HCT116 (cell line): Measurements from ENCODE around the gene MPPED1. TPM values are rescaled to one million over a fixed set of nuclear protein-coding genes. Genes with fewer than 3 reads are reported as not detected.

Experiments used
- ATAC-seq: fragments of 200-7000 bp; cut with Tn5 transposase; 2 replicates; pipeline ENCODE4 v1.9.1; 2020; ENCODE audit warnings: mild to moderate bottlenecking, moderate library complexity
- BruUV-seq: library from RNA; stranded (reverse); fragments of 400-500 nt; replicated peaks from 2 replicates; lab custom pipeline; 2021; lab: Mats Ljungman, UMichigan
- CTCF ChIA-PET: fragments of 300-600 bp; sonication (Branson Sonifier 250); formaldehyde crosslinking; loops from one replicate; lab custom pipeline; 2021; ENCODE audit warnings: antibody characterized with exemption; lab: Charles Lee
- POLR2A ChIA-PET: fragments of 300-600, 350-600 bp; sonication (Branson Sonifier 250); formaldehyde crosslinking; loops from one replicate; lab custom pipeline; 2021; ENCODE audit warnings: antibody characterized with exemption; lab: Charles Lee
- RAD21 ChIA-PET, 2 experiments: fragments of 300-600 bp; sonication (Branson Sonifier 250); formaldehyde crosslinking; loops; one replicate each; lab custom pipeline; 2023; ENCODE audit warnings: low total read pairs in 2 of 2; ENCODE audit not compliant: uncharacterized antibody in 2 of 2, unreplicated experiment in 2 of 2, low non-redundant PET in 1 of 2; lab: Charles Lee
- DNase-seq: peaks from one replicate; pipeline ENCODE4 v3.0.0-alpha.2; 2010; ENCODE audit warnings: low read depth, low spot score
- H2AFZ ChIP-seq: fragments of 200-600 bp; shearing (Covaris generic), sonication (generic); 2 replicates; pipeline ENCODE4 v1.6.1; 2017; ENCODE audit warnings: low read depth, mixed run types, mixed read lengths, antibody characterized with exemption, low read length; ENCODE audit not compliant: poor library complexity, severe bottlenecking
- H3K27ac ChIP-seq: 2 replicates; pipeline ENCODE4 v1.5.1; 2012; ENCODE audit warnings: low read depth, low read length
- H3K27me3 ChIP-seq: fragments of 200-600 bp; sonication (generic); 2 replicates; pipeline ENCODE4 v1.6.1; 2016; ENCODE audit warnings: mixed run types, low read length, mixed read lengths; ENCODE audit not compliant: insufficient read depth
- H3K36me3 ChIP-seq, 2 experiments: fragments of 200-500 bp in 1 of 2; fragments of 200-600 bp in 1 of 2; sonication (Bioruptor generic) in 1 of 2; sonication (generic) in 1 of 2; 2 replicates each; pipeline versions ENCODE4 v1.5.1 to v1.6.1; 2014 to 2016; ENCODE audit warnings: low read length in 2 of 2, inconsistent platforms in 1 of 2, mixed read lengths in 1 of 2, mixed run types in 1 of 2; ENCODE audit not compliant: insufficient read depth in 2 of 2, control insufficient read depth in 1 of 2
- H3K4me1 ChIP-seq, 2 experiments: fragments of 200-600 bp in 1 of 2; sonication (generic) in 1 of 2; 2 replicates each; pipeline versions ENCODE4 v1.5.1 to v1.6.1; 2012 to 2017; ENCODE audit warnings: low read length in 2 of 2, inconsistent platforms in 1 of 2, mild to moderate bottlenecking in 1 of 2, mixed read lengths in 1 of 2, mixed run types in 1 of 2, moderate library complexity in 1 of 2; ENCODE audit not compliant: insufficient read depth in 2 of 2, control insufficient read depth in 1 of 2
- H3K4me2 ChIP-seq: fragments of 200-600 bp; sonication (generic); 2 replicates; pipeline ENCODE4 v1.6.1; 2017; ENCODE audit warnings: mixed run types, low read length, mixed read lengths
- H3K4me3 ChIP-seq, 2 experiments: fragments of 200-600 bp in 1 of 2; sonication (generic) in 1 of 2; replicated peaks in 1 of 2; 2 replicates each; pipeline ENCODE4 v1.5.1; 2011 to 2016; ENCODE audit warnings: low read length in 2 of 2, control low read depth in 1 of 2, low read depth in 1 of 2, mild to moderate bottlenecking in 1 of 2, mixed read lengths in 1 of 2, mixed run types in 1 of 2
- H3K79me2 ChIP-seq: fragments of 200-600 bp; sonication (generic); 2 replicates; pipeline ENCODE4 v1.6.1; 2017; ENCODE audit warnings: mild to moderate bottlenecking, mixed run types, low read length, moderate library complexity, mixed read lengths; ENCODE audit not compliant: insufficient read depth
- H3K9ac ChIP-seq: fragments of 200-600 bp; sonication (generic); 2 replicates; pipeline ENCODE4 v1.6.1; 2016; ENCODE audit warnings: low read length, mixed read lengths
- H3K9me2 ChIP-seq: fragments of 200-600 bp; sonication (generic), shearing (Covaris generic); 2 replicates; pipeline ENCODE4 v1.6.1; 2017; ENCODE audit warnings: mixed run types, mild to moderate bottlenecking, moderate library complexity; ENCODE audit not compliant: insufficient read depth
- H3K9me3 ChIP-seq, 2 experiments: fragments of 200-500 bp in 1 of 2; fragments of 200-600 bp in 1 of 2; sonication (Bioruptor generic) in 1 of 2; sonication (generic) in 1 of 2; 2 replicates each; pipeline ENCODE4 v1.6.1; 2014 to 2017; ENCODE audit warnings: low read length in 2 of 2, mixed read lengths in 2 of 2, inconsistent platforms in 1 of 2, low read depth in 1 of 2, mild to moderate bottlenecking in 1 of 2, mixed run types in 1 of 2, moderate library complexity in 1 of 2; ENCODE audit not compliant: control insufficient read depth in 1 of 2, insufficient read depth in 1 of 2
- H4K20me1 ChIP-seq: fragments of 200-600 bp; sonication (generic), shearing (Covaris generic); 2 replicates; pipeline ENCODE4 v1.6.1; 2017; ENCODE audit warnings: mixed run types, mild to moderate bottlenecking, moderate library complexity; ENCODE audit not compliant: insufficient read depth
- CBX3 ChIP-seq: IDR thresholded peaks from 2 replicates; pipeline ENCODE4 v1.6.1; 2012; ENCODE audit warnings: low read depth
- EGR1 ChIP-seq: IDR thresholded peaks from 2 replicates; pipeline ENCODE4 v1.6.1; 2012; ENCODE audit warnings: low read depth
- ELF1 ChIP-seq: IDR thresholded peaks from 2 replicates; pipeline ENCODE4 v1.6.1; 2012; ENCODE audit warnings: low read depth, borderline replicate concordance
- FOSL1 ChIP-seq: IDR thresholded peaks from 2 replicates; pipeline ENCODE4 v1.6.1; 2012; ENCODE audit warnings: low read depth
- JUND ChIP-seq: IDR thresholded peaks from 2 replicates; pipeline ENCODE4 v1.6.1; 2012
- SIN3A ChIP-seq: IDR thresholded peaks from 2 replicates; pipeline ENCODE4 v1.6.1; 2012; ENCODE audit warnings: low read depth
- SP1 ChIP-seq: IDR thresholded peaks from 2 replicates; pipeline ENCODE4 v1.6.1; 2012; ENCODE audit warnings: low read depth
- SRF ChIP-seq: IDR thresholded peaks from 2 replicates; pipeline ENCODE4 v1.6.1; 2012; ENCODE audit warnings: low read depth
- TCF7L2 ChIP-seq: IDR thresholded peaks from 2 replicates; pipeline ENCODE4 v1.7.0; 2011; ENCODE audit warnings: borderline replicate concordance, inconsistent platforms; ENCODE audit not compliant: insufficient read depth, insufficient read length; ENCODE audit errors: extremely low read depth
- YY1 ChIP-seq: IDR thresholded peaks from 2 replicates; pipeline ENCODE4 v1.6.1; 2011; ENCODE audit warnings: low read length, low read depth, moderate library complexity, mild to moderate bottlenecking; ENCODE audit not compliant: insufficient replicate concordance; ENCODE audit errors: extremely low read depth
- ZFX ChIP-seq: fragments of 450-650 bp; IDR thresholded peaks from 2 replicates; pipeline ENCODE4 v1.6.1; 2017
- intact Hi-C: fragments of 100-400 bp; cut with micrococcal nuclease; formaldehyde crosslinking; loops from 2 replicates; pipeline ENCODE4 v1.10.0; 2022
- total RNA-seq: library from RNA; stranded (reverse); gene quantifications from one replicate; pipeline ENCODE4 v1.2.1, GENCODE V29; 2021; ENCODE audit not compliant: unreplicated experiment
- TF ChIP-seq, protein P1 (sequence below): IDR thresholded peaks from 2 replicates; pipeline ENCODE4 v1.6.1; 2012; ENCODE audit warnings: low read depth
- TF ChIP-seq, protein P2 (sequence below), 3 experiments: fragments of 200-600 bp in 1 of 3; sonication (generic) in 1 of 3; IDR thresholded peaks in 2 of 3; conservative IDR thresholded peaks in 1 of 3; 2 replicates each; pipeline ENCODE4 v1.5.1; 2012 to 2017; ENCODE audit warnings: low read depth in 2 of 3, low read length in 2 of 3, antibody characterized with exemption in 1 of 3, borderline replicate concordance in 1 of 3, control low read depth in 1 of 3, mild to moderate bottlenecking in 1 of 3, mixed read lengths in 1 of 3, mixed run types in 1 of 3, moderate library complexity in 1 of 3; ENCODE audit not compliant: insufficient read depth in 1 of 3
- TF ChIP-seq, protein P3 (sequence below): IDR thresholded peaks from 2 replicates; pipeline ENCODE4 v1.6.1; 2012

The MPPED1 gene
- total RNA-seq, 1 experiment from 2014 or later: not detected

DNA sequence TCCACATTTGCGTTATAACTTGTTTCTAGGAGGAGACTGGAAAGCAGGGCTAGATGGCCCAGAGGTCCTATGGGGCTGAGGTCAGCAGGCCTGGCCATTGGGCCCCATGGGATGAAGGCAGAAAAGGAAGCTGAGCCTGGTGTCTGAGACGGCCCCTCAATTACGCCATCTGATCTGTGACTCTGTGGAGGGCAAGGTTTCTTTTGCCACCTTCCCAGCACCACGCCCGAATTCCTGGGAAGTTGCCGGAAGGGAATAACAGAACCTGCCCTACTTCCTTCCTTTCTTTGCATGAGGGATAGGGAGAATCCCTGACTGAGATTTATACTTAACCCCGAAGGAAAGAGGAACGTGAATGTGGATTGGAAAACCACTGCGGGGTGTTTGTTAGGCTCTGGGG is 118.1 kb downstream of the MPPED1 start:
- Histone ChIP-seq H3K36me3 (no peaks in the 10 kb centered on the region), H3K4me2 (no peak overlapping the region), H2AFZ (no peak overlapping the region), H3K79me2 (no peaks in the 10 kb centered on the region)
- DNase-seq: no peak
- RAD21 ChIA-PET: no interaction called here
- POLR2A ChIA-PET: no interaction called here
- TF ChIP-seq, protein P1, sequence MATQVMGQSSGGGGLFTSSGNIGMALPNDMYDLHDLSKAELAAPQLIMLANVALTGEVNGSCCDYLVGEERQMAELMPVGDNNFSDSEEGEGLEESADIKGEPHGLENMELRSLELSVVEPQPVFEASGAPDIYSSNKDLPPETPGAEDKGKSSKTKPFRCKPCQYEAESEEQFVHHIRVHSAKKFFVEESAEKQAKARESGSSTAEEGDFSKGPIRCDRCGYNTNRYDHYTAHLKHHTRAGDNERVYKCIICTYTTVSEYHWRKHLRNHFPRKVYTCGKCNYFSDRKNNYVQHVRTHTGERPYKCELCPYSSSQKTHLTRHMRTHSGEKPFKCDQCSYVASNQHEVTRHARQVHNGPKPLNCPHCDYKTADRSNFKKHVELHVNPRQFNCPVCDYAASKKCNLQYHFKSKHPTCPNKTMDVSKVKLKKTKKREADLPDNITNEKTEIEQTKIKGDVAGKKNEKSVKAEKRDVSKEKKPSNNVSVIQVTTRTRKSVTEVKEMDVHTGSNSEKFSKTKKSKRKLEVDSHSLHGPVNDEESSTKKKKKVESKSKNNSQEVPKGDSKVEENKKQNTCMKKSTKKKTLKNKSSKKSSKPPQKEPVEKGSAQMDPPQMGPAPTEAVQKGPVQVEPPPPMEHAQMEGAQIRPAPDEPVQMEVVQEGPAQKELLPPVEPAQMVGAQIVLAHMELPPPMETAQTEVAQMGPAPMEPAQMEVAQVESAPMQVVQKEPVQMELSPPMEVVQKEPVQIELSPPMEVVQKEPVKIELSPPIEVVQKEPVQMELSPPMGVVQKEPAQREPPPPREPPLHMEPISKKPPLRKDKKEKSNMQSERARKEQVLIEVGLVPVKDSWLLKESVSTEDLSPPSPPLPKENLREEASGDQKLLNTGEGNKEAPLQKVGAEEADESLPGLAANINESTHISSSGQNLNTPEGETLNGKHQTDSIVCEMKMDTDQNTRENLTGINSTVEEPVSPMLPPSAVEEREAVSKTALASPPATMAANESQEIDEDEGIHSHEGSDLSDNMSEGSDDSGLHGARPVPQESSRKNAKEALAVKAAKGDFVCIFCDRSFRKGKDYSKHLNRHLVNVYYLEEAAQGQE: no peak
- TF ChIP-seq FOSL1: no peak
- TF ChIP-seq CBX3: no peak
- TF ChIP-seq YY1: no peak
- TF ChIP-seq SIN3A: no peak
- TF ChIP-seq ZFX: no peak
- no peak for TF ChIP-seq SRF
- TF ChIP-seq, protein P2, sequence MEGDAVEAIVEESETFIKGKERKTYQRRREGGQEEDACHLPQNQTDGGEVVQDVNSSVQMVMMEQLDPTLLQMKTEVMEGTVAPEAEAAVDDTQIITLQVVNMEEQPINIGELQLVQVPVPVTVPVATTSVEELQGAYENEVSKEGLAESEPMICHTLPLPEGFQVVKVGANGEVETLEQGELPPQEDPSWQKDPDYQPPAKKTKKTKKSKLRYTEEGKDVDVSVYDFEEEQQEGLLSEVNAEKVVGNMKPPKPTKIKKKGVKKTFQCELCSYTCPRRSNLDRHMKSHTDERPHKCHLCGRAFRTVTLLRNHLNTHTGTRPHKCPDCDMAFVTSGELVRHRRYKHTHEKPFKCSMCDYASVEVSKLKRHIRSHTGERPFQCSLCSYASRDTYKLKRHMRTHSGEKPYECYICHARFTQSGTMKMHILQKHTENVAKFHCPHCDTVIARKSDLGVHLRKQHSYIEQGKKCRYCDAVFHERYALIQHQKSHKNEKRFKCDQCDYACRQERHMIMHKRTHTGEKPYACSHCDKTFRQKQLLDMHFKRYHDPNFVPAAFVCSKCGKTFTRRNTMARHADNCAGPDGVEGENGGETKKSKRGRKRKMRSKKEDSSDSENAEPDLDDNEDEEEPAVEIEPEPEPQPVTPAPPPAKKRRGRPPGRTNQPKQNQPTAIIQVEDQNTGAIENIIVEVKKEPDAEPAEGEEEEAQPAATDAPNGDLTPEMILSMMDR (IDR thresholded peaks at IDR 0.05 in 2 of 3, conservative IDR thresholded peaks at IDR 0.05 in 1 of 3; ENCODE audit: borderline replicate concordance in 1 of 3, insufficient read depth in 1 of 3, low read depth in 2 of 3, low read length in 2 of 3): no peak
- TF ChIP-seq, protein P3, sequence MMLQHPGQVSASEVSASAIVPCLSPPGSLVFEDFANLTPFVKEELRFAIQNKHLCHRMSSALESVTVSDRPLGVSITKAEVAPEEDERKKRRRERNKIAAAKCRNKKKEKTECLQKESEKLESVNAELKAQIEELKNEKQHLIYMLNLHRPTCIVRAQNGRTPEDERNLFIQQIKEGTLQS: no peak
- no peak for TF ChIP-seq SP1
- TF ChIP-seq ELF1: no peak
- TF ChIP-seq JUND: no peak
- no peak for TF ChIP-seq TCF7L2
- TF ChIP-seq EGR1: no peak
- TF ChIP-seq, all 23 proteins: peak for 0
- CTCF ChIA-PET: no interaction called here
- peaks cover 8% of the 10 kb centered on the region; the same call in 1 of the 2 replicates for H3K27me3 ChIP-seq
- no peak for ATAC-seq
- no peak overlapping the region for H3K9ac ChIP-seq
- H3K9me2 ChIP-seq: no peaks in the 10 kb centered on the region
- intact Hi-C loops: no loop called here
- no peak overlapping the region for H3K27ac ChIP-seq
- no TSS peak for BruUV-seq
- H4K20me1 ChIP-seq: no peaks in the 10 kb centered on the region
- no peaks in the 10 kb centered on the region for H3K9me3 ChIP-seq
- no peak overlapping the region for H3K4me3 ChIP-seq
- H3K4me1 ChIP-seq: no peaks in the 10 kb centered on the region
